Neural progenitor cell (in vitro differentiated cells): ENCODE measurements around the gene C4A.
"Not testable (repeated sequence)": the region's sequence is repeated elsewhere in the genome, so short reads cannot be mapped to it uniquely, and the experiment has no call there.

ENCODE experiments used
- CTCF ChIP-seq: fragments of 200-600 bp; sonication (generic); IDR thresholded peaks from 2 replicates; pipeline ENCODE4 v1.5.1; 2017; ENCODE audit warnings: antibody characterized with exemption, mild to moderate bottlenecking
- EZH2 ChIP-seq: fragments of 200-600 bp; sonication (generic); IDR thresholded peaks from 2 replicates; pipeline ENCODE4 v1.6.1; 2017; ENCODE audit warnings: antibody characterized with exemption, mild to moderate bottlenecking, moderate library complexity

GRCh38 chr6:31996385-31996784 is 14.5 kb downstream of the C4A start:
- not testable (repeated sequence) for TF ChIP-seq CTCF, EZH2
